Pulmonary artery endothelial cell (primary cell): ENCODE measurements around the gene GALNT2. TPM values are rescaled to one million over a fixed set of nuclear protein-coding genes. Genes with fewer than 3 reads are reported as not detected.

Experiments used
- DNase-seq: peaks from one replicate; pipeline ENCODE4 v3.0.0-alpha.2; 2011; ENCODE audit warnings: low read depth, low spot score
- total RNA-seq: library from RNA; depleted of rRNA; stranded (reverse); fragments of >200 nt; gene quantifications from 2 replicates; pipeline ENCODE4 v1.2.3, GENCODE V29; 2014

The GALNT2 gene
- total RNA-seq, 1 donor from 2014 or later: 90.9 TPM

GRCh38 chr1:230144758-230145504 is 77.9 kb downstream of the GALNT2 start:
- no peak for DNase-seq

GRCh38 chr1:230145505-230145899 is 78.5 kb downstream of the GALNT2 start:
- DNase-seq: no peak

- no peak for DNase-seq
Observed at GRCh38 chr1:230145953-230146476, 79.0 kb downstream of the GALNT2 start.

GRCh38 chr1:230146709-230147108 is 79.7 kb downstream of the GALNT2 start:
- DNase-seq: no peak

- DNase-seq: no peak
Observed at GRCh38 chr1:230147253-230148125, 80.5 kb downstream of the GALNT2 start.

- DNase-seq: no peak
Observed at GRCh38 chr1:230148126-230148652, 81.2 kb downstream of the GALNT2 start.

GRCh38 chr1:230148768-230149469 is 81.9 kb downstream of the GALNT2 start:
- DNase-seq: no peak

- no peak for DNase-seq
Observed at GRCh38 chr1:230149751-230150584, 82.9 kb downstream of the GALNT2 start.

- DNase-seq: no peak
Observed at GRCh38 chr1:230150615-230151014, 83.6 kb downstream of the GALNT2 start.

- no peak for DNase-seq
Observed at GRCh38 chr1:230151924-230152468, 85.0 kb downstream of the GALNT2 start.

GRCh38 chr1:230152999-230153398 is 86.0 kb downstream of the GALNT2 start:
- DNase-seq: no peak

GRCh38 chr1:230153641-230154296 is 86.7 kb downstream of the GALNT2 start:
- no peak for DNase-seq

- no peak for DNase-seq
Observed at GRCh38 chr1:230155021-230155420, 88.0 kb downstream of the GALNT2 start.

GRCh38 chr1:230156068-230156467 is 89.0 kb downstream of the GALNT2 start:
- no peak for DNase-seq

GRCh38 chr1:230156536-230156935 is 89.5 kb downstream of the GALNT2 start:
- no peak for DNase-seq

- no peak for DNase-seq
Observed at GRCh38 chr1:230157420-230158390, 90.7 kb downstream of the GALNT2 start.

GRCh38 chr1:230158415-230159291 is 91.6 kb downstream of the GALNT2 start:
- DNase-seq: no peak

GRCh38 chr1:230159580-230159979 is 92.5 kb downstream of the GALNT2 start:
- no peak for DNase-seq
